ENCODE data around the gene TBRG4.
A peak's percentile ranks its signal among the peaks of the same experiment; 100 is the strongest.
"Not testable (repeated sequence)": the region's sequence is repeated elsewhere in the genome, so short reads cannot be mapped to it uniquely, and the experiment has no call there.

TBRG4 gene
- 57.8 to 187 (median 85.3) reads per million in 9 experiments for total RNA-seq

DNA sequence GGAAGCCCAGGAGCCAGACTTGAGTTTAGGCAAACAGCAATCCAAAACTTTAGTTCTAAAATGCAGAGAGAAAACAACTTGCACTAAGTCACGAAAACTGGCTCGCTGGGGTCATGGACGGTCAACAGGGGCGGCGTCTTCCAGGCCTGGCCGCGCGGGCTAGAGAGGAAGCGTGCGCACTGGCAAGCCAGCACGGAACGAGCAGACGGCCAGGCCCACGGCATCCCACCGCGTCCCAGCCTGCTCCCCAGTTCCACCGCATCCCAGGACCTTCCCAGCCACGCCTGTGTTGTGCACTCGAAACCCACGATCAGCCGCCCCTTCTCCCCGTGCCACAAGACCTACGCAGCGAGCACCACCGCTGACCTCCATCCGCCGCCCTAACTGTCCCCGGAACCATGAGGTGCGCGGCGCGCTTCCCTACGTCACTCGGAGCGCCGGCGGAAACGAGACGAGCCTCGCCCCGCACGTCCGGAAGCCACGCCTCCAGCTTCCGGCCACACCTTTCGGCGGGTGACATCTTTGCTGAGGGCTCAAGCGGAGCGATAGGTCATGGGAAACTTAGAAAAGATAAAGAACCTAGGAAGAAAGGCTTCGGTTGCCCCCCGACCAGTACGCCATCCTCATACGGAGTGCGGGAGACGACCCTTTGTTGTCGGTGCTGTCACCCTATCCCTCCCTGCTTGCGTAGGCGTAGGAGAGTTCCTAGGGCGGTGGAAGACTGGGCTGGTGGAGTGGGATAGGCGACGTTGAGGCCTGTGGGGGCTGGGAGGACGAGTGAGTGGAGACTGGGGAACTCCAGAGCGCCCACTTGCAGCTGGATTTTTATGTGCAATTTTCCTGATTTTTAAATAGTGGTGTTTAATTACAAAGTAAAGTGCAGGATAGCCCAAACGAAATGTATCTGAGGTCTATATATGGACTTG is at the start of gene TBRG4:
Gene TBRG4 (minus strand): TSS at position 400 of the 926 bp plus-strand sequence. CDS start 2,460 bp downstream, outside the sequence.
- peaks cover 28 to 40% of the 10 kb centered on the region in 2 donors for H3K4me1 Mint-ChIP-seq (ENCODE audit: low read depth in 2 of 2)
- peaks cover 39% of the 10 kb centered on the region for H3K36me3 Mint-ChIP-seq (ENCODE audit: insufficient read depth)
- DNase-seq (peak; percentile 91 to 93 (median 92)), ATAC-seq (replicated peaks) (peak; percentile 89)
- peaks cover 8 to 9% of the 10 kb centered on the region in 2 donors for H3K27me3 Mint-ChIP-seq
- H3K9me3 Mint-ChIP-seq, result no peaks in the 10 kb centered on the region
- peak within 1 kb of the TSS; percentile 97 to 98 for H3K27ac Mint-ChIP-seq
- H3K4me3 Mint-ChIP-seq, result peak within 1 kb of the TSS; percentile 95 to 96

- H3K4me3 Mint-ChIP-seq, result no peak overlapping the region
- no peaks in the 10 kb centered on the region for H3K9me3 Mint-ChIP-seq
- peak overlapping the region in 1 of 2 donors; percentile 6 for H3K27ac Mint-ChIP-seq
- ATAC-seq (replicated peaks) (no peak), DNase-seq (no peak)
- peaks cover 18 to 45% of the 10 kb centered on the region in 2 donors for H3K27me3 Mint-ChIP-seq
- H3K4me1 Mint-ChIP-seq (ENCODE audit: low read depth in 2 of 2), result peaks cover 0 to 6% of the 10 kb centered on the region in 2 donors
- H3K36me3 Mint-ChIP-seq (ENCODE audit: insufficient read depth), result no peaks in the 10 kb centered on the region
Observed at GRCh38 chr7:45161138-45161537, 49.6 kb upstream of the TBRG4 start.

DNA sequence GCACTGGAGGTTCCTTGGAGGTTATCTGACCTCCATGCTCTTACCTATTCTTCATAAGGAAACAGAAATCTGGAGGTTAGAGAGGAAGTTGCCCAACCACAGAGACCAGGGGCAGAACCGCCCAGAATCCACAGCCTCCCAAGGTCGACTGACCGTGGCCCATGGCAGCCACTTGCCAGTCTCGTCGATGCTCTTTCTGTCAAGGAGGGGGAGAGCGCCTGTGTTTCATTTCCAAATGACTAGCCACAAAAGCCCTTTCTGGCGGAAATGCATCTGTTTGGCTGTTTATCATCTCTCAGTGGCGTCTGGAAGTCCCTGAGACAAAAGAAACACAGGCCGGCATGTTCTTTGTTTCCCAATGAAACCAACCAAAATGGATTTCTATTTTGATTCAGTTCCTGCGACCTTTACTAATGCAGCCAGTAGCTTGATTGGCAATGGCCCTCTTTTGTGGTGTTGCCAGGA is 49.0 kb upstream of the TBRG4 start:
- no peak for ATAC-seq (replicated peaks)
- H3K27me3 Mint-ChIP-seq, result peaks cover 18 to 52% of the 10 kb centered on the region in 2 donors
- peaks cover 0 to 6% of the 10 kb centered on the region in 2 donors for H3K4me1 Mint-ChIP-seq (ENCODE audit: low read depth in 2 of 2)
- no peaks in the 10 kb centered on the region for H3K36me3 Mint-ChIP-seq (ENCODE audit: insufficient read depth)
- DNase-seq, result no peak
- H3K4me3 Mint-ChIP-seq, result no peak overlapping the region
- H3K9me3 Mint-ChIP-seq, result no peaks in the 10 kb centered on the region
- peak overlapping the region in 1 of 2 donors; percentile 6 for H3K27ac Mint-ChIP-seq

DNA sequence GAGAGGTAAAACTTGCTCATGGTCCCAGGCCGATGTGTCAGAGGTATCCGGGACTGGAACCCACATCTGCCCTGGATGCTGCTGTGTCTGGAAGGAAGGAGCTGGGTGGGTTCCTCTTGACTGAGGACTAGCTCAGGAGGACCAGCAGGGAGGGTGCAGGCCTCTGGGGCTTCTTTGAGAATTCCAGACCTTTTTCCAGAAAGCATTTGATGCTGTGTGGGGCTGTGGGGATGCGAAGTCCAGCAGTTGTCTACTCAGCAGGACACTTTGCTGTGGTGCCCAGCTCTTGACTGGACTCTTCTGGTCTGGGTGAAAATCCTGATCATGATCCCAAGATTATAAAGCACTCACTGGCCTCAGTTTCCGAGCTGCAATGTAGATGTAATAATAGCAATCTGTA is 47.8 kb upstream of the TBRG4 start:
- H3K9me3 Mint-ChIP-seq, result no peaks in the 10 kb centered on the region
- no peak overlapping the region for H3K4me3 Mint-ChIP-seq

DNA sequence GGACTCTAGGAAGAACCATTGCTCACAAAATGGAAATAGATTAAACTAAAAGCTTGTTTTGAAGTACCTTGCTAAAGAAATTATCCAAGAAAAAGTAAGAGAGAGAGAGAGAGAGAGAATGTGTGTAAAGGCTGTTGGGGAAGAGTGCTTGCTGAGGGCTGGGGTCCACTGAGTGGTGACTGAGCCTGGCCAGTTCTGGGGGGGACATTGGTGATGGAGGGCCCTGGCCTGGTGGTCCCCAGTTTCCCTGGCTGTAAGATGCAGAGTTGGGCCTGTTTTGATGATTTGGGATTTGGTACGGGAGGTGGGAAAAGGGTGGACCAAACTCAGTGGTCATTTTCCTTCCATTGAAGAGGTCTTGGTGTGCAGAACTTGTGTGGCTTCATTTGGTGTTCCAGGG is 47.0 kb upstream of the TBRG4 start:
- Mint-ChIP-seq H3K4me3 (no peak overlapping the region), H3K36me3 (ENCODE audit: insufficient read depth) (no peaks in the 10 kb centered on the region), H3K9me3 (no peaks in the 10 kb centered on the region), H3K27ac (no peak overlapping the region), H3K4me1 (ENCODE audit: low read depth in 2 of 2) (peaks cover 0 to 10% of the 10 kb centered on the region in 2 donors), H3K27me3 (peaks cover 18 to 60% of the 10 kb centered on the region in 2 donors)
- DNase-seq (no peak), ATAC-seq (replicated peaks) (no peak)

More for the DNA sequence above, 47.8 kb upstream of the TBRG4 start:
- no peak overlapping the region for H3K27ac Mint-ChIP-seq
- H3K4me1 Mint-ChIP-seq (ENCODE audit: low read depth in 2 of 2), result peaks cover 0 to 10% of the 10 kb centered on the region in 2 donors
- H3K36me3 Mint-ChIP-seq (ENCODE audit: insufficient read depth), result no peaks in the 10 kb centered on the region
- DNase-seq (no peak), ATAC-seq (replicated peaks) (no peak)
- H3K27me3 Mint-ChIP-seq, result peaks cover 18 to 63% of the 10 kb centered on the region in 2 donors

DNA sequence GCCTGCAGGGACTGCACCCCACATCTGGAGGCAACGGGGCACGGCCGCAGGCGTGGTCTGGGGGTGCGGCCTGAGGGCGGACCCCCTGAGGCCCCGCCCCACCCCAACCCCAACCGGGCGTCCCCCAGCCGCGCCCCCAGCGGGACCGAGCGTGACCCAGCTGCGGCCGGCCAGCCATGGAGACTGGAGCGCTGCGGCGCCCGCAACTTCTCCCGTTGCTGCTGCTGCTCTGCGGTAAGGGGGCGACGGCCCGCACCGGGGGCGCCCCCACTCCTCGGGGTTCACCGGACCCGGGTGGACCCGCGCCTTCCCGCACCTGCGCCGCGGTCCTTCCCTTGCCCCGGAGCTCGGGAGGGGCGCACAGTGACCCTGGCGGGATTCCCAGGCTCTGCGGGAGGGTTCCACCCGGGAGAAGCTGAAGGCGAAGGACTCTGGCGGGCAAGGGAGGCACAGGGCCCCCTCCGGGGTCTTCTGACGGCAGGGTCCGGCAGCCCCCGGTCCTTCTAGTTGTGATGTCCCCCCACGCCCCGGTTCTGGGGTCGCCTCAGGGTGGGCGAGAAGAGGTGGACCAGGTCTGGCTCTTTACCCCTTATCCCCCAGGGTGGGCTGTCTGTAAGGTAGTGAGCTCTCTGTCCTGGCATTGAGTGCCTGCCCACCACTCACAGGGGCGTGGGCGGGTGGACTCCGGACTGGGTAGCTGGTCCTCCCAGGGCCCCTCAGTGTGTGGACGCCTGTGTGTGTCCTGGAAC is 46.3 kb upstream of the TBRG4 start, which contains the start of gene RAMP3:
Gene RAMP3 (plus strand): TSS at position 139 of the 749 bp plus-strand sequence. CDS start 38 bp downstream, at position 177.
- H3K4me3 Mint-ChIP-seq, result no peak within 1 kb of the TSS
- no peak for DNase-seq
- no peak for ATAC-seq (replicated peaks)
- no peak within 1 kb of the TSS for H3K27ac Mint-ChIP-seq
- H3K27me3 Mint-ChIP-seq, result peaks cover 18 to 57% of the 10 kb centered on the region in 2 donors
- H3K9me3 Mint-ChIP-seq, result no peaks in the 10 kb centered on the region
- H3K36me3 Mint-ChIP-seq (ENCODE audit: insufficient read depth), result no peaks in the 10 kb centered on the region
- peaks cover 0 to 8% of the 10 kb centered on the region in 2 donors for H3K4me1 Mint-ChIP-seq (ENCODE audit: low read depth in 2 of 2)

DNA sequence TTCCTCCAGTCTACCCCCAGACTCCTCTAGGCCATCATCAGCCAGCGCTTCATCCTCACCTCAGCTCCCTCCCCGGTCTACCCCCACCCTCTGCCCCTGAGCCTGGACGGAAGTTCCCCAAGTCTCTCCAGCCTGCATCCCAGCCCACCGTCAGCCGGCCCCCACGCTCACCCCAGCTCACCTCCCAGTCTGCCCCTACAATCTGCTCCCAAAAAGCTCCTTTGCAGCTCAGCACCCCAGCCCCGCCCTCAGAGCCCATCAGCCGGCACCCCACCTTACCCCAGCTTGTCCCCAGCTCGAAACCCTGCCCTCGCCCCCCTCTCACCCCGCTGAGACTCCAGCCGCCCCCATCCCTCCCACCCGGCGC is 45.8 kb upstream of the TBRG4 start:
- no peak overlapping the region for H3K4me3 Mint-ChIP-seq
- no peak for ATAC-seq (replicated peaks)
- H3K27ac Mint-ChIP-seq, result no peak overlapping the region
- no peaks in the 10 kb centered on the region for H3K9me3 Mint-ChIP-seq
- no peak for DNase-seq
- no peaks in the 10 kb centered on the region for H3K36me3 Mint-ChIP-seq (ENCODE audit: insufficient read depth)
- H3K27me3 Mint-ChIP-seq, result peaks cover 18 to 63% of the 10 kb centered on the region in 2 donors
- peaks cover 0 to 8% of the 10 kb centered on the region in 2 donors for H3K4me1 Mint-ChIP-seq (ENCODE audit: low read depth in 2 of 2)

DNA sequence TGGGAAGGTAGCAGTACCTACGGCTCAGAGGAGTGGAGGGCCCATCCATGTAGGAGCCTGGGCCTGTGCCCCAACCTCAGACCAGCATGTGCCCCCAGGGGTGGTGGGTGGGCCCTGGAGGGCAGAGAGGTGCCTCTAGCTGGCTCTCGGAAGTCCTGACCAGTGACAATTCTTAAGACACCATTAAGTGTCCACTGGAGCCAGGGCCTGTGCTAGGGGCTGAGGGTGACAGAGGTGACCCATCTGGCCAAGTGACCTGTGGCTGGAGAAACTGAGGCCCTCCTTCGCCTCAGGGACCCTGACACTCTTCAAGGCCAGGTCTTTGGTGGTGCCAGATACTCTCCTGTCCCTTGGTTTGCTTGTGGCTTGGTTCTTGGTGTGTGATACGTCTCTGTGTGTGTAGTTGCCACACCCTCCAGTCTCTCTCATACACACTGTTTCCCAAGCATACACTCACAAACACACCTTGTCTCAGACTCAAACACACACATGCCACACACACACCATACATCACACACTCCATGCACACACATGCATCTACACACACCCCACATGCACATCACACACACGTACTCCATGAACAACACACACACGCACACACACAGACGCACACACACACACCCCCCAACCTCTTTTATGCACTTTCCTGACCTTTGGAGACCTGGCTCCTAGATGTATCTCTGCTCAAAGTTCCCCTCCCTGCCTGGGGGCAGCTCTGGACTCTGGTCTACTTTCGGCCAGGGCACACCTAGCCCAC is 45.2 kb upstream of the TBRG4 start:
- DNase-seq, result no peak
- H3K9me3 Mint-ChIP-seq, result no peaks in the 10 kb centered on the region
- peaks cover 0 to 8% of the 10 kb centered on the region in 2 donors for H3K4me1 Mint-ChIP-seq (ENCODE audit: low read depth in 2 of 2)
- ATAC-seq (replicated peaks), result no peak
- no peaks in the 10 kb centered on the region for H3K36me3 Mint-ChIP-seq (ENCODE audit: insufficient read depth)
- peaks cover 22 to 69% of the 10 kb centered on the region in 2 donors for H3K27me3 Mint-ChIP-seq
- no peak overlapping the region for H3K4me3 Mint-ChIP-seq
- no peak overlapping the region for H3K27ac Mint-ChIP-seq

GRCh38 chr7:45155941-45156340 is 44.4 kb upstream of the TBRG4 start:
- Mint-ChIP-seq H3K27me3 (peaks cover 30 to 71% of the 10 kb centered on the region in 2 donors), H3K4me1 (ENCODE audit: low read depth in 2 of 2) (peaks cover 0 to 8% of the 10 kb centered on the region in 2 donors), H3K27ac (no peak overlapping the region), H3K36me3 (ENCODE audit: insufficient read depth) (no peaks in the 10 kb centered on the region), H3K9me3 (no peaks in the 10 kb centered on the region), H3K4me3 (no peak overlapping the region)
- DNase-seq (no peak), ATAC-seq (replicated peaks) (no peak)

GRCh38 chr7:45155357-45155900 is 43.9 kb upstream of the TBRG4 start:
- Mint-ChIP-seq H3K27me3 (peaks cover 35 to 73% of the 10 kb centered on the region in 2 donors), H3K4me3 (no peak overlapping the region), H3K36me3 (ENCODE audit: insufficient read depth) (no peaks in the 10 kb centered on the region), H3K4me1 (ENCODE audit: low read depth in 2 of 2) (peaks cover 0 to 8% of the 10 kb centered on the region in 2 donors), H3K9me3 (no peaks in the 10 kb centered on the region), H3K27ac (no peak overlapping the region)
- DNase-seq, result no peak
- no peak for ATAC-seq (replicated peaks)

DNA sequence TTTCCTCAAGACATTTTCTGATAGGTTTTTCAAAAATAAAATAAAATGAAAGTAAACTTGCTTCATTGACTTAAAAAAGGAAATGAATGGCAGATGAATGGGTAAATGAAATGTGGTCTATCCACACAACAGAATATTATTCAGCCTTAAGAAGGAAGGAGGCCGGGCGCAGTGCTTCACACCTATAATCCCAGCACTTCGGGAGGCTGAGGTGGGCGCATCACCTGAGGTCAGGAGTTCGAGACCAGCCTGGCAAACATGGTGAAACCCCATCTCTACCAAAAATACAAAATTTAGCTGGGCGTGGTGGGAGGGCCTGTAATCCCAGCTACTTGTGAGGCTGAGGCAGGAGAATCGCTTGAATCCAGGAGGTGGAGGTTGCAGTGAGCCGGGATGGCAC is 42.4 kb upstream of the TBRG4 start:
- DNase-seq, result not testable (repeated sequence)

DNA sequence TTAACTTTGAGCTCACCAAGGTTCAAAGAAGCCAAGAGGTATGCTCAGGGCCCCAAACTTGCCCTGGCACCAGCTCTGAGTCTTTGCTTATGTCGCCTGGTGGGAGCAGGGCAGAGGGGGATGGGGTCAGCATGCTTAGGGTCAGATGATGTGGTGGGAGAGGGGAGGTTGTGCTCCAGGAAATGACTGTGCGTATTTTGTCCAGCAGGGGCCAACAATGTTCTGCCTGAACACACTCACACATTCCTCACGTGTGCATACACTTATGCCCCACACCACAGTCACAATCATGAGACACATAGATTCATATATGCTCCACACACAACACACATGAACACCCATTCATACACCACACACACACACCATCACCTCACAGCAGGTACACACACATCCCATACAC is 41.7 kb upstream of the TBRG4 start:
- no peak overlapping the region for H3K4me3 Mint-ChIP-seq
- no peaks in the 10 kb centered on the region for H3K9me3 Mint-ChIP-seq
- H3K4me1 Mint-ChIP-seq (ENCODE audit: low read depth in 2 of 2), result peaks cover 0 to 8% of the 10 kb centered on the region in 2 donors
- H3K27ac Mint-ChIP-seq, result no peak overlapping the region
- no peaks in the 10 kb centered on the region for H3K36me3 Mint-ChIP-seq (ENCODE audit: insufficient read depth)
- peaks cover 38 to 78% of the 10 kb centered on the region in 2 donors for H3K27me3 Mint-ChIP-seq
- DNase-seq (no peak), ATAC-seq (replicated peaks) (no peak)

More for the DNA sequence above, 42.4 kb upstream of the TBRG4 start:
- not testable (repeated sequence) for H3K27ac Mint-ChIP-seq; ATAC-seq (replicated peaks); H3K9me3 Mint-ChIP-seq; H3K4me3 Mint-ChIP-seq; H3K4me1 Mint-ChIP-seq (ENCODE audit: low read depth in 2 of 2); H3K36me3 Mint-ChIP-seq (ENCODE audit: insufficient read depth)
- H3K27me3 Mint-ChIP-seq, result peaks cover 39 to 78% of the 10 kb centered on the region in 2 donors

All from effector memory CD8-positive, alpha-beta T cell (primary cell).